A549 (cell line): ENCODE results near the gene PRKG1.

Experiments used
- BHLHE40 ChIP-seq: IDR thresholded peaks from 2 replicates; pipeline ENCODE4 v1.6.1; 2012; ENCODE audit warnings: low read depth, low read length, inconsistent platforms
- JUN ChIP-seq, 2 experiments: fragments of >200 bp; sonication (Bioruptor Twin); formaldehyde crosslinking; IDR thresholded peaks; 2 replicates in 1 of 2; 3 replicates in 1 of 2; pipeline ENCODE4 v1.6.1; 2016 to 2017
- JUNB ChIP-seq: fragments of >200 bp; sonication (Bioruptor Twin); formaldehyde crosslinking; IDR thresholded peaks from 2 replicates; pipeline ENCODE4 v1.6.1; 2016
- NR3C1 ChIP-seq: fragments of >200 bp; sonication (Bioruptor Twin); formaldehyde crosslinking; IDR thresholded peaks from 3 replicates; pipeline ENCODE4 v1.6.1; 2017
- POLR2A ChIP-seq: IDR thresholded peaks from 2 replicates; pipeline ENCODE4 v1.6.1; 2012; ENCODE audit warnings: mild to moderate bottlenecking, low read length
- RAD21 ChIP-seq, 2 experiments: fragments of >200 bp in 1 of 2; sonication (Bioruptor Twin) in 1 of 2; formaldehyde crosslinking in 1 of 2; IDR thresholded peaks in 1 of 2; conservative IDR thresholded peaks in 1 of 2; 2 replicates in 1 of 2; 3 replicates in 1 of 2; pipeline ENCODE4 v1.6.1; 2012 to 2018; ENCODE audit warnings: inconsistent platforms in 1 of 2
- RNF2 ChIP-seq: fragments of 200-600 bp; sonication (generic); IDR thresholded peaks from 2 replicates; pipeline ENCODE4 v1.6.1; 2016; ENCODE audit warnings: low read depth, mild to moderate bottlenecking, antibody characterized with exemption, moderate library complexity, borderline replicate concordance
- TF ChIP-seq, protein P1 (sequence below): fragments of >200 bp; sonication (Bioruptor Twin); formaldehyde crosslinking; IDR thresholded peaks from 3 replicates; pipeline ENCODE4 v1.5.1; 2016
- TF ChIP-seq, protein P2 (sequence below): fragments of 150-350 bp; IDR thresholded peaks from 2 replicates; pipeline ENCODE4 v1.6.1; 2014; ENCODE audit warnings: low read depth, mild to moderate bottlenecking, low read length

DNA sequence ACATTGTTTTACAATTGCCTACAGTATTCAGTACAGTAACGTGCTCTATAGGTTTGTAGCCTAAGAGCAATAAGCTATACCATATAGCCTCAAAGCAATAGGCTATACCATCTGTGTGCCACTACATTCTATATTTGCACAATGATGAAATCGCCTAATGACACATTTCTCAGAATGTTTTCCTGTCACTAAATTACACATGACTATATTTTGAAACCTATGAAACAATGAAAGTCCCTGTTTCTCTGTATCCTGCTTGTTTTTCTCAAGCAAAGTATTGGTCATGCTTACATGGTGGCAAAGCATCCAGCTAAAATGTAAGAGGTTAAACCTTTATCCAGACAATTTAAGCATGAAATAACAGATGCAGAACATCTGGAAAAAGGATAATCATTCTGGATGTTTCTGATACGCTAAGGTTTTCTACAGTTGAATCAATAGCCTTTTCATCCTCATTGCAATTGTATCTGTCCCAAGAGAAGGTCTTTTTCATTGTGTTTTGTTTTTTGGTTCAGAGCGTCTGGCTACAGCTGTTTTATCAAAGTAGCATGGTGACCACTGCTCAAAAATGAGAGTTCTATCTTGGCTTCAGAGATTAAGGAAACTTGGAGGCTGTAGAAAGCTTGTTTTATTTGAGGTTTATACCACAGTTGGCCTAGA, 543.4 kb downstream of the PRKG1 start:
- TF ChIP-seq JUNB (no peak), RNF2 (no peak), POLR2A (no peak), RAD21 (conservative IDR thresholded peaks at IDR 0.05 in 1 of 2, IDR thresholded peaks at IDR 0.05 in 1 of 2) (no peak), JUN (IDR thresholded peaks at IDR 0.05) (no peak), BHLHE40 (no peak), NR3C1 (no peak)
- TF ChIP-seq, protein P1, sequence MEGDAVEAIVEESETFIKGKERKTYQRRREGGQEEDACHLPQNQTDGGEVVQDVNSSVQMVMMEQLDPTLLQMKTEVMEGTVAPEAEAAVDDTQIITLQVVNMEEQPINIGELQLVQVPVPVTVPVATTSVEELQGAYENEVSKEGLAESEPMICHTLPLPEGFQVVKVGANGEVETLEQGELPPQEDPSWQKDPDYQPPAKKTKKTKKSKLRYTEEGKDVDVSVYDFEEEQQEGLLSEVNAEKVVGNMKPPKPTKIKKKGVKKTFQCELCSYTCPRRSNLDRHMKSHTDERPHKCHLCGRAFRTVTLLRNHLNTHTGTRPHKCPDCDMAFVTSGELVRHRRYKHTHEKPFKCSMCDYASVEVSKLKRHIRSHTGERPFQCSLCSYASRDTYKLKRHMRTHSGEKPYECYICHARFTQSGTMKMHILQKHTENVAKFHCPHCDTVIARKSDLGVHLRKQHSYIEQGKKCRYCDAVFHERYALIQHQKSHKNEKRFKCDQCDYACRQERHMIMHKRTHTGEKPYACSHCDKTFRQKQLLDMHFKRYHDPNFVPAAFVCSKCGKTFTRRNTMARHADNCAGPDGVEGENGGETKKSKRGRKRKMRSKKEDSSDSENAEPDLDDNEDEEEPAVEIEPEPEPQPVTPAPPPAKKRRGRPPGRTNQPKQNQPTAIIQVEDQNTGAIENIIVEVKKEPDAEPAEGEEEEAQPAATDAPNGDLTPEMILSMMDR: no peak
- TF ChIP-seq, protein P2, sequence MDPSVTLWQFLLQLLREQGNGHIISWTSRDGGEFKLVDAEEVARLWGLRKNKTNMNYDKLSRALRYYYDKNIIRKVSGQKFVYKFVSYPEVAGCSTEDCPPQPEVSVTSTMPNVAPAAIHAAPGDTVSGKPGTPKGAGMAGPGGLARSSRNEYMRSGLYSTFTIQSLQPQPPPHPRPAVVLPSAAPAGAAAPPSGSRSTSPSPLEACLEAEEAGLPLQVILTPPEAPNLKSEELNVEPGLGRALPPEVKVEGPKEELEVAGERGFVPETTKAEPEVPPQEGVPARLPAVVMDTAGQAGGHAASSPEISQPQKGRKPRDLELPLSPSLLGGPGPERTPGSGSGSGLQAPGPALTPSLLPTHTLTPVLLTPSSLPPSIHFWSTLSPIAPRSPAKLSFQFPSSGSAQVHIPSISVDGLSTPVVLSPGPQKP: no peak
